Lung (tissue), 12 donors: Measurements from ENCODE around the gene SNED1. TPM values are rescaled to one million over a fixed set of nuclear protein-coding genes. Genes with fewer than 3 reads are reported as not detected.

Source experiments
- ATAC-seq: fragments of 200-7000 bp; cut with Tn5 transposase; one replicate; pipeline ENCODE4 v1.9.1; 2020; ENCODE audit warnings: moderate number of reproducible peaks; ENCODE audit not compliant: insufficient read depth, low FRiP score
- DNase-seq, 3 donors: peaks; one replicate each; pipeline ENCODE4 v3.0.0-alpha.2; 2013 to 2017
- H3K27ac ChIP-seq, 2 donors: one replicate each; pipeline ENCODE4 v1.5.1; 2013; ENCODE audit warnings: mild to moderate bottlenecking in 2 of 2, moderate library complexity in 2 of 2, control low read depth in 1 of 2, inconsistent platforms in 1 of 2, low read depth in 1 of 2, low read length in 1 of 2
- H3K27me3 ChIP-seq, 3 donors: one replicate each; pipeline ENCODE4 v1.5.1; 2013; ENCODE audit warnings: low read length in 2 of 3; ENCODE audit not compliant: control insufficient read depth in 3 of 3, insufficient read depth in 3 of 3
- H3K36me3 ChIP-seq, 4 donors: one replicate each; pipeline ENCODE4 v1.5.1; 2013; ENCODE audit warnings: low read length in 4 of 4, mild to moderate bottlenecking in 1 of 4, moderate library complexity in 1 of 4; ENCODE audit not compliant: control insufficient read depth in 4 of 4, insufficient read depth in 4 of 4
- H3K4me1 ChIP-seq, 5 donors: one replicate each; pipeline ENCODE4 v1.5.1; 2013; ENCODE audit warnings: low read length in 5 of 5, mild to moderate bottlenecking in 2 of 5, moderate library complexity in 1 of 5; ENCODE audit not compliant: control insufficient read depth in 5 of 5, insufficient read depth in 5 of 5
- H3K4me3 ChIP-seq: one replicate; pipeline ENCODE4 v1.5.1; 2013; ENCODE audit warnings: mild to moderate bottlenecking, control low read depth, moderate library complexity
- H3K9ac ChIP-seq, 2 donors: one replicate each; pipeline ENCODE4 v1.5.1; 2013; ENCODE audit warnings: low read length in 2 of 2, control low read depth in 1 of 2; ENCODE audit not compliant: insufficient read depth in 1 of 2
- H3K9me3 ChIP-seq, 4 donors: one replicate each; pipeline ENCODE4 v1.5.1; 2013; ENCODE audit warnings: low read length in 3 of 4, mild to moderate bottlenecking in 1 of 4, moderate library complexity in 1 of 4; ENCODE audit not compliant: control insufficient read depth in 4 of 4, insufficient read depth in 3 of 4
- CTCF ChIP-seq: IDR thresholded peaks from 2 replicates; pipeline ENCODE4 v1.5.1; 2012; ENCODE audit warnings: mild to moderate bottlenecking; ENCODE audit errors: control extremely low read depth, extremely low read depth
- WGBS, 2 donors: extraction: QIAGEN DNeasy Blood & Tissue Kit; methylation state at CpG; one replicate each; pipeline ENCODE4 v1.1.7; 2013; 5-methylcytosine and 5-hydroxymethylcytosine counted together
- polyA plus RNA-seq, 2 donors: library from polyadenylated mRNA; stranded (reverse); fragments of 200-250 nt; gene quantifications; one replicate each; pipeline ENCODE4 v1.2.1, GENCODE V29; 2013
- total RNA-seq, 2 donors: library from RNA; depleted of rRNA in 1 of 2; stranded (reverse); fragments of >200 nt in 1 of 2; gene quantifications; one replicate each; pipeline ENCODE4 v1.2.1, GENCODE V29; 2014 to 2021
- donor health status: control.
- donor health status: control.
- donor health status: Bipolar disorder and iron deficiency.
- donor health status: healthy.
- donor health status: DM: yes; HTN: yes; CAD: no.

Gene SNED1
- total and polyA plus RNA-seq, 4 donors = 5.9 to 74.6 (median 34.7) TPM

GRCh38 chr2:241053576-241054251 is 55.3 kb downstream of the SNED1 start:
- H3K4me3 ChIP-seq = no peak overlapping the region
- no peaks in the 10 kb centered on the region for H3K27me3 ChIP-seq
- H3K4me1 ChIP-seq = no peaks in the 10 kb centered on the region
- TF ChIP-seq CTCF = no peak
- no peak overlapping the region for H3K27ac ChIP-seq
- H3K36me3 ChIP-seq = peaks cover 0 to 42% (median 22%) of the 10 kb centered on the region in 4 donors
- H3K9me3 ChIP-seq = no peaks in the 10 kb centered on the region
- no peak for ATAC-seq
- 97 to 98% methylated on average over 8 of the region's 8 CpGs for WGBS, 2 donors
- no peak overlapping the region for H3K9ac ChIP-seq
- no peak for DNase-seq

- peaks cover 0 to 9% (median 7%) of the 10 kb centered on the region in 4 donors for H3K36me3 ChIP-seq
- H3K4me3 ChIP-seq = no peak overlapping the region
- H3K27ac ChIP-seq = no peak overlapping the region
- peak in 2 of 3 donors; percentile 61 to 78 for DNase-seq
- WGBS, 2 donors = 68 to 79% methylated on average over 6 of the region's 6 CpGs
- no peaks in the 10 kb centered on the region for H3K9me3 ChIP-seq
- peaks cover 0 to 7% (median 0%) of the 10 kb centered on the region in 5 donors for H3K4me1 ChIP-seq
- H3K27me3 ChIP-seq = peaks cover 0 to 2% (median 0%) of the 10 kb centered on the region in 3 donors
- no peak for TF ChIP-seq CTCF
- no peak for ATAC-seq
- no peak overlapping the region for H3K9ac ChIP-seq
Measured at GRCh38 chr2:241061275-241061674, 62.9 kb downstream of the SNED1 start.

GRCh38 chr2:241062389-241063092 is 64.1 kb downstream of the SNED1 start:
- no peaks in the 10 kb centered on the region for H3K9me3 ChIP-seq
- ATAC-seq = no peak
- 89 to 90% methylated on average over 15 of the region's 15 CpGs for WGBS, 2 donors
- H3K27ac ChIP-seq = no peak overlapping the region
- H3K4me1 ChIP-seq = peaks cover 0 to 7% (median 0%) of the 10 kb centered on the region in 5 donors
- H3K27me3 ChIP-seq = peaks cover 0 to 2% (median 0%) of the 10 kb centered on the region in 3 donors
- no peak overlapping the region for H3K9ac ChIP-seq
- H3K4me3 ChIP-seq = no peak overlapping the region
- no peak for TF ChIP-seq CTCF
- no peak for DNase-seq
- H3K36me3 ChIP-seq = peaks cover 0 to 18% (median 7%) of the 10 kb centered on the region in 4 donors
